GM12892 (cell line): Measurements from ENCODE around the gene TMPRSS5.

Source experiments
- POLR2A ChIP-seq: IDR thresholded peaks from 2 replicates; pipeline ENCODE4 v1.6.1; 2011; ENCODE audit warnings: low read depth, low read length, control low read depth
- POLR2AphosphoS5 ChIP-seq: IDR thresholded peaks from 2 replicates; pipeline ENCODE4 v1.6.1; 2011; ENCODE audit warnings: low read depth, low read length, control low read depth
- TAF1 ChIP-seq: IDR thresholded peaks from 2 replicates; pipeline ENCODE4 v1.6.1; 2011; ENCODE audit warnings: low read depth, mild to moderate bottlenecking, control low read depth, low read length, borderline replicate concordance

DNA sequence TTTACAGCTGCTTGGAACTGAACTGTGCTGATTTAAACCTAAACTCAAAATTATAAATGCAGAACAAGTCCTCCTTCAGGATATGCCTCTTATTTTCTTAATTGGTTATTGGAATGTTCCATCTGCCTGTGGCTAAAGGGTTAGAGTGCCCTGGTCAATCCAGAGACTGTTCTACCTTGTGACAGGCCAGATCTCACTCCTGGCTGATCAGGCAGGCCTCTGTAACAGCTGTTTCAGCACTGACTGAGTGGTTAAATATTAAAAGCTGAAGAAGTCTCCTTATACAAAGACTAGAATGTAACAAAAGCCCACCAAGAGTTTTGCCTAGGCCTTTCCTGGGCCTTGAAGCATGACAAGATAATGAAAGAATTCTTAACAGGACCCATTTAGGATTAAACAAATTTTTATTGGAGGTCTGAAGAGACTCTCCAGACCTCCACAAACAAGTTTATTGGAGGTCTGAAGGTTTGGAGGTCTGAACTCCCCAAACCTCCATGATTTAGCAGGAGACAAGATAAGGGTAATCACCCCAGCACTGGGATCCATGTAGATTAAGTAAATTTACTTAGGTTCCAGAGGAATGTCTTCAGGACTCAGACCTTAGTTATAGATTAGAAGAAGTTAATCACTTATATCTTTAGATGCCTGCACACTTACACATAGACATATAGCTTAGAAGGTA is 35.8 kb downstream of the TMPRSS5 start:
- TF ChIP-seq POLR2A = no peak
- no peak for TF ChIP-seq POLR2AphosphoS5
- TF ChIP-seq TAF1 = no peak
